Bronchial epithelial cell (primary cell): ENCODE results near the gene FLYWCH1. TPM values are rescaled to one million over a fixed set of nuclear protein-coding genes. Genes with fewer than 3 reads are reported as not detected.

Experiments
- DNase-seq: peaks from one replicate; pipeline ENCODE4 v3.0.0-alpha.2; 2010; ENCODE audit warnings: low read depth
- FAIRE-seq: peaks from 2 replicates; lab custom pipeline; 2011; peaks lifted over from hg19 to GRCh38; lab: Jason Lieb, UNC
- H3K27me3 ChIP-seq: 2 replicates; pipeline ENCODE4 v1.5.1; 2011; ENCODE audit warnings: low read length; ENCODE audit not compliant: control insufficient read depth, insufficient read depth
- H3K36me3 ChIP-seq: 2 replicates; pipeline ENCODE4 v1.5.1; 2011; ENCODE audit warnings: low read length; ENCODE audit not compliant: control insufficient read depth, insufficient read depth
- H3K4me3 ChIP-seq: 2 replicates; pipeline ENCODE4 v1.5.1; 2011; ENCODE audit warnings: mild to moderate bottlenecking, low read depth, low read length, control low read depth
- CTCF ChIP-seq: IDR thresholded peaks from 2 replicates; pipeline ENCODE4 v1.5.1; 2011; ENCODE audit warnings: mild to moderate bottlenecking, moderate library complexity, low read length, control low read depth, inconsistent platforms; ENCODE audit not compliant: insufficient read depth, severe bottlenecking
- total RNA-seq: library from RNA; depleted of rRNA; stranded (reverse); fragments of >200 nt; gene quantifications from 2 replicates; pipeline ENCODE4 v1.2.1, GENCODE V29; 2014

The FLYWCH1 gene
- total RNA-seq, 1 donor from 2014 or later = 41.9 TPM

- TF ChIP-seq CTCF = no peak
- Histone ChIP-seq H3K36me3 (peaks cover 48% of the 10 kb centered on the region), H3K4me3 (no peak overlapping the region), H3K27me3 (no peaks in the 10 kb centered on the region)
- DNase-seq (no peak), FAIRE-seq (no peak)
These were observed 21.4 kb downstream of the FLYWCH1 start for GRCh38 chr16:2933136-2933535.

- Histone ChIP-seq H3K27me3 (no peaks in the 10 kb centered on the region), H3K36me3 (peaks cover 50% of the 10 kb centered on the region), H3K4me3 (no peak overlapping the region)
- FAIRE-seq = no peak
- no peak for TF ChIP-seq CTCF
- DNase-seq = no peak
These were observed 22.0 kb downstream of the FLYWCH1 start for GRCh38 chr16:2933701-2934100.

DNA sequence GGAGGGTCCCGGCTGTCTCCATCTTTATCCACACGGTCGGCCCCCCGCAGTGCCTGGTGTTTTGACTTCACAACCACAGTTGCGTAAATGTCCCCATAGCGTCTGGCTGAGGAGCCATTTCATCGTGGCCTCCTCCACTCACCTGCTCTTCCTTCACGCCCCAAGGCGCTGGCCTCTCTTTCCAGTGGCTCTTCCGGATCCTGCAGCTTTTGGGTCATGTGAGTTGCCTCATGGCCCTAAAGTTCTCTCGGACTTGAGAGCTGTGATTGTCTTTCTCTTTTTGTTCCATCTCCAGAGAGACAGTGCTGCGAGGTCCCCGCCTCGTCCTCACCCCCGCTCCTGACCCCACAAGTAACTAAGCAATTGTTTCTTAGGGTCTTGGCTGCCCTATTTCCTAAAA is 22.7 kb downstream of the FLYWCH1 start:
- no peak for TF ChIP-seq CTCF
- Histone ChIP-seq H3K27me3 (no peaks in the 10 kb centered on the region), H3K4me3 (no peak overlapping the region), H3K36me3 (peaks cover 48% of the 10 kb centered on the region)
- no peak for FAIRE-seq
- DNase-seq = no peak

DNA sequence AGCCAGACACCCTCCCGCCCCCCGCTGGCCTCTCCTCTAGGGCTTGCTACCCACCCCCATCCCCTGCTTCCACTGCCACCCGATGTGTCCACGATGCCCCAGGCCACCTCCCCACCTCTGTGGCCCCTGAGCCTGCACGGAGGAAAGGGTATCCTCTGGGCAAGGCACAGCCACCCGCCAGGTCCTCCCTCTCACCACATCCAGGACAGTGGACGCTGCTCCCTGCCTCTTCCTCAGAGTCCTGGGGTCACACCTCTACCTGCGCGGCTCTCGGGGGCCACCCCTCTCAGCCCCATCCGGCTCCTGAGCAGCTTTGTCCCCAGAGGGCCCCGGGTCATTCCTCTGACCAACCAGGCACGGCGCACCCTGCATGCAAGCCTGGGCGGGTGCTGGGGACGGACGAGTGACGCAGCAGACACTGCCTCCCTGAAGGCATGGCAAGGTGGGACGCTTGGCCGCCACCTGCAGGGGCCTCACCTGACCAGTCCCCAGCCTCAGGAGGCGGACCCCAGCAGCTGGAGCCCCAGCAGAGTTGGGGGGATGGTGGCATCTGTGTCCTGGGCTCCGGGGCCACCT is 24.8 kb downstream of the FLYWCH1 start:
- TF ChIP-seq CTCF = no peak
- peaks cover 46% of the 10 kb centered on the region for H3K36me3 ChIP-seq
- H3K27me3 ChIP-seq = no peaks in the 10 kb centered on the region
- no peak overlapping the region for H3K4me3 ChIP-seq
- FAIRE-seq = no peak
- DNase-seq = no peak

DNA sequence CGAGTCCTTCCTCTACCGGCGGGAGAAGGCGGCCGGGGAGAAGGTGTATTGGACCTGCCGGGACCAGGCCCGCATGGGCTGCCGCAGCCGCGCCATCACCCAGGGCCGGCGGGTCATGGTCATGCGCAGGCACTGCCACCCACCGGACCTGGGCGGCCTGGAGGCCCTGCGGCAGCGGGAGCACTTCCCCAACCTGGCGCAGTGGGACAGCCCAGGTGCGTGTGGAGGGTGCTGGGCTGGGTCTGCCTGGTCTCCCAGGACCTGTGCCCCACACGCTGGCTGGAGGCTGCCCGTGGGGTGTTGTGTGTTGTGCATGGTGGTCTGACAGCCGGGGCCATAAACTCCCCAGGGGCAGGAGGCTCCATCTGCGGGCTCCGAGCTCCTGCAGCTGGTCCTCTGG is 25.4 kb downstream of the FLYWCH1 start:
- H3K36me3 ChIP-seq = peaks cover 48% of the 10 kb centered on the region
- DNase-seq (no peak), FAIRE-seq (no peak)
- H3K4me3 ChIP-seq = no peak overlapping the region
- no peaks in the 10 kb centered on the region for H3K27me3 ChIP-seq
- TF ChIP-seq CTCF = no peak

DNA sequence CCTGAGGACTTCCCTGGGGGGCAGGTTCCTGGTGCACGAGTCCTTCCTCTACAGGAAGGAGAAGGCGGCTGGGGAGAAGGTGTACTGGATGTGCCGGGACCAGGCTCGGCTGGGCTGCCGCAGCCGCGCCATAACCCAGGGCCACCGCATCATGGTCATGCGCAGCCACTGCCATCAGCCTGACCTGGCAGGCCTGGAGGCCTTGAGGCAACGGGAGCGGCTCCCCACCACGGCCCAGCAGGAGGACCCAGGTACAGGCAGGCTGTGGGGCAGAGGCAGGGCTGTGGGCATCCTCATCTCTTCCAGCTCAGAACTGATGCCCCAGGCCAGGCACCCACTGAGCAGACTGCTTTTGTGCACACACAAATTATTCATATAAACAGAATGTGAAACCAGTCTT is 26.5 kb downstream of the FLYWCH1 start:
- no peak for TF ChIP-seq CTCF
- DNase-seq = no peak
- Histone ChIP-seq H3K36me3 (peaks cover 48% of the 10 kb centered on the region), H3K27me3 (no peaks in the 10 kb centered on the region), H3K4me3 (no peak overlapping the region)
- no peak for FAIRE-seq
